Thyroid gland (tissue), 4 donors: Measurements from ENCODE around the gene MAPT. TPM values are rescaled to one million over a fixed set of nuclear protein-coding genes. Genes with fewer than 3 reads are reported as not detected.
A peak's percentile ranks its signal among the peaks of the same experiment; 100 is the strongest.

Experiments used
- DNase-seq, 2 donors: peaks; one replicate each; pipeline ENCODE4 v3.0.0-alpha.2; 2019
- H3K27ac ChIP-seq, 3 donors: fragments of 200-600 bp; sonication (generic); 1 replicate in 2 of 3; 2 replicates in 1 of 3; pipeline ENCODE4 v1.5.1; 2016 to 2019; ENCODE audit warnings: mild to moderate bottlenecking in 1 of 3, moderate library complexity in 1 of 3
- H3K27me3 ChIP-seq: fragments of 200-600 bp; sonication (generic); one replicate; pipeline ENCODE4 v1.5.1; 2019
- H3K36me3 ChIP-seq, 2 donors: fragments of 200-600 bp; sonication (generic); one replicate each; pipeline ENCODE4 v1.5.1; 2016 to 2019
- H3K4me1 ChIP-seq, 2 donors: fragments of 200-600 bp; sonication (generic); one replicate each; pipeline ENCODE4 v1.5.1; 2017 to 2019
- H3K4me3 ChIP-seq, 3 donors: fragments of 200-600 bp; sonication (generic); replicated peaks in 1 of 3; 1 replicate in 2 of 3; 2 replicates in 1 of 3; pipeline ENCODE4 v1.5.1; 2016; ENCODE audit warnings: mild to moderate bottlenecking in 1 of 3
- H3K9me3 ChIP-seq: fragments of 200-600 bp; sonication (generic); one replicate; pipeline ENCODE4 v1.5.1; 2017
- CTCF ChIP-seq, 6 experiments: fragments of 200-600 bp in 3 of 6; fragments of 450-650 bp in 3 of 6; sonication (generic) in 3 of 6; IDR thresholded peaks; one replicate each; pipeline ENCODE4 v1.5.1; 2016 to 2019; ENCODE audit warnings: antibody characterized with exemption in 6 of 6, mild to moderate bottlenecking in 2 of 6, inconsistent platforms in 1 of 6, moderate library complexity in 1 of 6
- POLR2A ChIP-seq, 2 donors: fragments of 450-650 bp; IDR thresholded peaks; one replicate each; pipeline ENCODE4 v1.6.1; 2017; ENCODE audit warnings: antibody characterized with exemption in 2 of 2, mild to moderate bottlenecking in 2 of 2, moderate library complexity in 1 of 2
- WGBS, 2 donors: methylation state at CpG; one replicate each; pipeline ENCODE4 v1.1.5; 2017; 5-methylcytosine and 5-hydroxymethylcytosine counted together
- intact Hi-C: fragments of 100-400 bp; cut with DNase I; formaldehyde crosslinking; loops from one replicate; pipeline ENCODE4 v1.15.1; 2023
- total RNA-seq, 4 donors: library from RNA; depleted of rRNA; stranded (reverse); fragments of >200 nt; gene quantifications; one replicate each; pipeline ENCODE4 v1.2.3, GENCODE V29; 2016

MAPT gene
- 1 to 10 TPM in 2 of 4 donors, under 1 TPM in 2; 0.54 to 1.8 (median 0.92) TPM for total RNA-seq

GRCh38 chr17:45894022-45894784 lies at the start of gene MAPT:
Gene MAPT, plus strand, starts transcription at chr17:45894554. Its CDS starts 67,784 bp downstream, at chr17:45962338.
- DNase-seq = peak; percentile 87 to 91
- Histone ChIP-seq H3K4me3 (peak within 1 kb of the TSS; percentile 60 to 80 (median 76)), H3K27ac (peak within 1 kb of the TSS in 1 of 3 donors; percentile 73), H3K27me3 (peaks cover 7% of the 10 kb centered on the region), H3K36me3 (no peaks in the 10 kb centered on the region), H3K9me3 (no peaks in the 10 kb centered on the region), H3K4me1 (peaks cover 21 to 33% of the 10 kb centered on the region in 2 donors)
- 5 to 6% methylated on average over 18 to 33 of the region's 97 CpGs for WGBS, 2 donors
- intact Hi-C loops = no loop called here
- TF ChIP-seq POLR2A (IDR thresholded peaks at IDR 0.05) = peak in 1 of 2 donors; percentile 50
- peak in 5 of 6 experiments; percentile 69 to 100 (median 98) for TF ChIP-seq CTCF (IDR thresholded peaks at IDR 0.05)

- DNase-seq = no peak
- no peaks in the 10 kb centered on the region for H3K36me3 ChIP-seq
- no peaks in the 10 kb centered on the region for H3K4me1 ChIP-seq
- 81 to 84% methylated on average over 18 to 19 of the region's 25 CpGs for WGBS, 2 donors
- TF ChIP-seq POLR2A (IDR thresholded peaks at IDR 0.05) = no peak
- no peak for TF ChIP-seq CTCF (IDR thresholded peaks at IDR 0.05)
- no peak within 1 kb of the TSS for H3K27ac ChIP-seq
- intact Hi-C loops = loop anchor here (10.0 kb wide), 1 partner anchor 630 kb away; no protein-coding TSS in a partner anchor
- no peaks in the 10 kb centered on the region for H3K9me3 ChIP-seq
- H3K27me3 ChIP-seq = no peaks in the 10 kb centered on the region
- no peak within 1 kb of the TSS for H3K4me3 ChIP-seq
Measured at GRCh38 chr17:45844695-45845375, 49.5 kb upstream of the MAPT start, which contains the start of gene SPPL2C. Gene SPPL2C, plus strand, starts transcription at chr17:45844881. Its CDS starts 26 bp downstream, at chr17:45844907.

- Histone ChIP-seq H3K27me3 (no peaks in the 10 kb centered on the region), H3K4me1 (no peaks in the 10 kb centered on the region), H3K4me3 (no peak overlapping the region), H3K27ac (no peak overlapping the region), H3K36me3 (no peaks in the 10 kb centered on the region), H3K9me3 (no peaks in the 10 kb centered on the region)
- WGBS, 2 donors = 84 to 86% methylated on average over 28 of the region's 35 CpGs
- intact Hi-C loops = loop anchor here (10.0 kb wide), 1 partner anchor 631 kb away; no protein-coding TSS in a partner anchor
- no peak for DNase-seq
- no peak for TF ChIP-seq POLR2A (IDR thresholded peaks at IDR 0.05)
- no peak for TF ChIP-seq CTCF (IDR thresholded peaks at IDR 0.05)
Measured at GRCh38 chr17:45845376-45846185, 48.8 kb upstream of the MAPT start.

- H3K27me3 ChIP-seq = no peaks in the 10 kb centered on the region
- no peaks in the 10 kb centered on the region for H3K36me3 ChIP-seq
- 93 to 100% methylated on average over 1 to 10 of the region's 10 CpGs for WGBS, 2 donors
- DNase-seq = no peak
- no peak overlapping the region for H3K4me3 ChIP-seq
- no peak for TF ChIP-seq POLR2A (IDR thresholded peaks at IDR 0.05)
- no peak for TF ChIP-seq CTCF (IDR thresholded peaks at IDR 0.05)
- no peaks in the 10 kb centered on the region for H3K9me3 ChIP-seq
- no peaks in the 10 kb centered on the region for H3K4me1 ChIP-seq
- no peak overlapping the region for H3K27ac ChIP-seq
- intact Hi-C loops = loop anchor here (10.0 kb wide), 1 partner anchor 631 kb away; no protein-coding TSS in a partner anchor
Measured at GRCh38 chr17:45846223-45846622, 48.1 kb upstream of the MAPT start.
